HFF-Myc (cell line): ENCODE results near the gene GSTA5.
"Not testable (repeated sequence)": the region's sequence is repeated elsewhere in the genome, so short reads cannot be mapped to it uniquely, and the experiment has no call there.

ENCODE experiments used
- DNase-seq: peaks from one replicate; pipeline ENCODE4 v3.0.0-alpha.2; 2011; ENCODE audit warnings: low read depth; ENCODE audit errors: extremely low read depth
- H3K4me3 ChIP-seq: replicated peaks from 2 replicates; pipeline ENCODE4 v1.5.1; 2011; ENCODE audit warnings: low read depth, mild to moderate bottlenecking, control low read depth, low read length
- CTCF ChIP-seq: IDR thresholded peaks from 2 replicates; pipeline ENCODE4 v1.5.1; 2012; ENCODE audit warnings: mild to moderate bottlenecking, low read depth, low read length, control low read depth; ENCODE audit errors: missing control alignments

GSTA5 gene

GRCh38 chr6:52877168-52877567, 36.6 kb upstream of the GSTA5 start:
- DNase-seq: peak; percentile 26
- no peak for TF ChIP-seq CTCF
- no peak overlapping the region for H3K4me3 ChIP-seq

GRCh38 chr6:52876056-52876787, 35.6 kb upstream of the GSTA5 start:
- no peak overlapping the region for H3K4me3 ChIP-seq
- no peak for TF ChIP-seq CTCF
- DNase-seq: no peak

- TF ChIP-seq CTCF: no peak
- no peak overlapping the region for H3K4me3 ChIP-seq
- DNase-seq: no peak
Measured at GRCh38 chr6:52872031-52872430, 31.4 kb upstream of the GSTA5 start.

GRCh38 chr6:52871621-52872020, 31.0 kb upstream of the GSTA5 start:
- no peak for DNase-seq

GRCh38 chr6:52870335-52871091, 29.9 kb upstream of the GSTA5 start:
- DNase-seq, H3K4me3 ChIP-seq: not testable (repeated sequence)

More at GRCh38 chr6:52871621-52872020, 31.0 kb upstream of the GSTA5 start:
- no peak overlapping the region for H3K4me3 ChIP-seq
- no peak for TF ChIP-seq CTCF

- DNase-seq, H3K4me3 ChIP-seq: not testable (repeated sequence)
Measured at GRCh38 chr6:52868899-52869298, 28.3 kb upstream of the GSTA5 start.

- no peak for DNase-seq
- no peak for TF ChIP-seq CTCF
- no peak overlapping the region for H3K4me3 ChIP-seq
Measured at GRCh38 chr6:52868240-52868639, 27.6 kb upstream of the GSTA5 start.

GRCh38 chr6:52861151-52861550, 20.5 kb upstream of the GSTA5 start:
- H3K4me3 ChIP-seq: not testable (repeated sequence)

More at GRCh38 chr6:52861151-52861550, 20.5 kb upstream of the GSTA5 start:
- DNase-seq: not testable (repeated sequence)
